ENCODE data around the gene SORCS3.

GRCh38 chr10:104639590-104640338 is 1.3 kb upstream of the SORCS3 start:
- no peak for TF ChIP-seq CTCF (IDR thresholded peaks at IDR 0.05)
- no peak for TF ChIP-seq EZH2 (IDR thresholded peaks at IDR 0.05; ENCODE audit: borderline replicate concordance, insufficient read depth, low read depth, low read length, poor library complexity, severe bottlenecking)

Measured in B cell (primary cell).